CD4-positive, alpha-beta T cell treated with Interleukin-12 subunit alpha and Interleukin-12 subunit beta, for 1 hour (primary cell): ENCODE data around the gene CPZ.

Experiments
- DNase-seq: peaks from one replicate; pipeline ENCODE4 v3.0.0-alpha.2; 2020

CPZ gene

GRCh38 chr4:8655411-8656184 is 63.0 kb downstream of the CPZ start:
- no peak for DNase-seq

- no peak for DNase-seq
Measured at GRCh38 chr4:8656185-8656517, 63.6 kb downstream of the CPZ start.

- no peak for DNase-seq
Measured at GRCh38 chr4:8656711-8657380, 64.3 kb downstream of the CPZ start.

- DNase-seq: no peak
Measured at GRCh38 chr4:8657381-8658088, 65.0 kb downstream of the CPZ start.

GRCh38 chr4:8662776-8663175 is 70.2 kb downstream of the CPZ start:
- no peak for DNase-seq

GRCh38 chr4:8664031-8664805 is 71.7 kb downstream of the CPZ start:
- no peak for DNase-seq

GRCh38 chr4:8664976-8665375 is 72.4 kb downstream of the CPZ start:
- no peak for DNase-seq

GRCh38 chr4:8665406-8666360 is 73.1 kb downstream of the CPZ start:
- no peak for DNase-seq

GRCh38 chr4:8666581-8666980 is 74.0 kb downstream of the CPZ start:
- DNase-seq: no peak
